ENCODE data around the gene SPSB1. TPM values are rescaled to one million over a fixed set of nuclear protein-coding genes. Genes with fewer than 3 reads are reported as not detected.
A peak's percentile ranks its signal among the peaks of the same experiment; 100 is the strongest.

The SPSB1 gene
- total RNA-seq, 4 donors from 2014 or later: 12.3 to 29.6 (median 20.7) TPM

- Histone ChIP-seq H3K4me3 (no peak overlapping the region), H3K27ac (peak overlapping the region; percentile 51 to 68)
- DNase-seq: no peak
These were observed 18.8 kb downstream of the SPSB1 start for GRCh38 chr1:9311479-9311878.

GRCh38 chr1:9312168-9312720 lies 19.6 kb downstream of the SPSB1 start:
- Histone ChIP-seq H3K36me3 (no peaks in the 10 kb centered on the region), H3K9me3 (no peaks in the 10 kb centered on the region), H3K4me3 (no peak overlapping the region), H3K4me1 (peaks cover 0 to 30% of the 10 kb centered on the region in 2 donors), H3K27ac (peak overlapping the region in 1 of 2 donors; percentile 68), H3K27me3 (no peaks in the 10 kb centered on the region)
- DNase-seq: no peak
- intact Hi-C loops (cut with DNase I; ENCODE audit: low total_unique reads): no loop called here
- no peak for TF ChIP-seq POLR2A (IDR thresholded peaks at IDR 0.05)
- no peak for TF ChIP-seq CTCF (IDR thresholded peaks at IDR 0.05)

More at GRCh38 chr1:9311479-9311878, 18.8 kb downstream of the SPSB1 start:
- no peak for TF ChIP-seq POLR2A (IDR thresholded peaks at IDR 0.05)
- TF ChIP-seq CTCF (IDR thresholded peaks at IDR 0.05): no peak
- H3K36me3 ChIP-seq: no peaks in the 10 kb centered on the region
- intact Hi-C loops (cut with DNase I; ENCODE audit: low total_unique reads): no loop called here
- H3K27me3 ChIP-seq: no peaks in the 10 kb centered on the region
- peaks cover 0 to 30% of the 10 kb centered on the region in 2 donors for H3K4me1 ChIP-seq
- no peaks in the 10 kb centered on the region for H3K9me3 ChIP-seq

GRCh38 chr1:9313576-9313975 lies 20.9 kb downstream of the SPSB1 start:
- Histone ChIP-seq H3K4me3 (no peak overlapping the region), H3K27me3 (no peaks in the 10 kb centered on the region), H3K9me3 (no peaks in the 10 kb centered on the region), H3K36me3 (no peaks in the 10 kb centered on the region), H3K27ac (peak overlapping the region; percentile 32 to 51), H3K4me1 (peaks cover 0 to 42% of the 10 kb centered on the region in 2 donors)
- no peak for DNase-seq
- intact Hi-C loops (cut with DNase I; ENCODE audit: low total_unique reads): no loop called here
- TF ChIP-seq CTCF (IDR thresholded peaks at IDR 0.05) (no peak), POLR2A (IDR thresholded peaks at IDR 0.05) (no peak)

- Histone ChIP-seq H3K27ac (peak overlapping the region; percentile 9 to 32), H3K4me1 (peaks cover 0 to 44% of the 10 kb centered on the region in 2 donors), H3K36me3 (no peaks in the 10 kb centered on the region), H3K4me3 (no peak overlapping the region), H3K9me3 (no peaks in the 10 kb centered on the region), H3K27me3 (no peaks in the 10 kb centered on the region)
- intact Hi-C loops (cut with DNase I; ENCODE audit: low total_unique reads): no loop called here
- TF ChIP-seq POLR2A (IDR thresholded peaks at IDR 0.05): no peak
- DNase-seq: no peak
These were observed 21.4 kb downstream of the SPSB1 start for GRCh38 chr1:9314111-9314510.

GRCh38 chr1:9314711-9315379 lies 22.2 kb downstream of the SPSB1 start:
- H3K4me1 ChIP-seq: peaks cover 0 to 48% of the 10 kb centered on the region in 2 donors
- intact Hi-C loops (cut with DNase I; ENCODE audit: low total_unique reads): no loop called here

More at GRCh38 chr1:9314711-9315379, 22.2 kb downstream of the SPSB1 start:
- H3K27ac ChIP-seq: peak overlapping the region; percentile 9 to 32
- DNase-seq: no peak
- TF ChIP-seq POLR2A (IDR thresholded peaks at IDR 0.05) (no peak), CTCF (IDR thresholded peaks at IDR 0.05) (no peak)
- no peak overlapping the region for H3K4me3 ChIP-seq
- H3K27me3 ChIP-seq: no peaks in the 10 kb centered on the region
- no peaks in the 10 kb centered on the region for H3K36me3 ChIP-seq
- no peaks in the 10 kb centered on the region for H3K9me3 ChIP-seq

All from uterus (tissue), 4 donors.